Spleen (tissue), 7 donors: ENCODE data around the gene EPHA5.

Source experiments
- POLR2A ChIP-seq, 3 donors: fragments of 450-650 bp; IDR thresholded peaks; one replicate each; pipeline ENCODE4 v1.5.1; 2017; ENCODE audit warnings: antibody characterized with exemption in 3 of 3, mild to moderate bottlenecking in 1 of 3
- POLR2AphosphoS5 ChIP-seq, 3 donors: sonication (generic); formaldehyde crosslinking; IDR thresholded peaks; one replicate each; pipeline ENCODE4 v1.5.1; 2017; ENCODE audit warnings: antibody characterized with exemption in 3 of 3
- TF ChIP-seq, protein P1 (sequence below), 11 experiments: fragments of 200-600 bp in 7 of 11; fragments of 450-650 bp in 4 of 11; sonication (generic) in 4 of 11; IDR thresholded peaks in 8 of 11; conservative IDR thresholded peaks in 3 of 11; 1 replicate in 7 of 11; 2 replicates in 4 of 11; pipeline versions ENCODE4 v1.4.0 to v1.8.0; 2016 to 2021; ENCODE audit warnings: antibody characterized with exemption in 11 of 11, inconsistent platforms in 4 of 11, mild to moderate bottlenecking in 1 of 11
- donor health status: DM: no; HTN: no; CAD: no; lungs with moderate emphysema.
- donor health status: DM: no; HTN: no; CAD: no.
- donor health status: DM: no; HTN: no; CAD: no.

DNA sequence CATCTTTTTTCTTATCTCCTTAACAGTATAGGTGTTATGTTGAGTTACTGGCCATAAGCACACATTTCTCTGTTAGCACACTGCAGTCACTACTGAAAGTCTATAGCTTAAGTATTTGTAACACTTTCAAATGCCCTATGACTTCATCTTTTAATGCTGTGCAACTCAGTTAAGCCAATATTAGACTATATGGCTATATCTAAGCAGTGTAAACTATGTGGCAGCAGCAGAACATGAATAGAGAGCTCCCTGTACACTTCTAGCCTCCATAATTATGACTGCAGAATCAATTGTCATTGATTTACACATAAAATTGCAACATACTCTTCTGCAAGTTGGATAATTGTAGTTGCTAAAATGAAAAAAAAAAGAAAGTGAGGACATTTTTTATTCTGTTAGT is 250.3 kb downstream of the EPHA5 start:
- TF ChIP-seq POLR2A (IDR thresholded peaks at IDR 0.05) (no peak), POLR2AphosphoS5 (IDR thresholded peaks at IDR 0.05) (no peak)
- TF ChIP-seq, protein P1, sequence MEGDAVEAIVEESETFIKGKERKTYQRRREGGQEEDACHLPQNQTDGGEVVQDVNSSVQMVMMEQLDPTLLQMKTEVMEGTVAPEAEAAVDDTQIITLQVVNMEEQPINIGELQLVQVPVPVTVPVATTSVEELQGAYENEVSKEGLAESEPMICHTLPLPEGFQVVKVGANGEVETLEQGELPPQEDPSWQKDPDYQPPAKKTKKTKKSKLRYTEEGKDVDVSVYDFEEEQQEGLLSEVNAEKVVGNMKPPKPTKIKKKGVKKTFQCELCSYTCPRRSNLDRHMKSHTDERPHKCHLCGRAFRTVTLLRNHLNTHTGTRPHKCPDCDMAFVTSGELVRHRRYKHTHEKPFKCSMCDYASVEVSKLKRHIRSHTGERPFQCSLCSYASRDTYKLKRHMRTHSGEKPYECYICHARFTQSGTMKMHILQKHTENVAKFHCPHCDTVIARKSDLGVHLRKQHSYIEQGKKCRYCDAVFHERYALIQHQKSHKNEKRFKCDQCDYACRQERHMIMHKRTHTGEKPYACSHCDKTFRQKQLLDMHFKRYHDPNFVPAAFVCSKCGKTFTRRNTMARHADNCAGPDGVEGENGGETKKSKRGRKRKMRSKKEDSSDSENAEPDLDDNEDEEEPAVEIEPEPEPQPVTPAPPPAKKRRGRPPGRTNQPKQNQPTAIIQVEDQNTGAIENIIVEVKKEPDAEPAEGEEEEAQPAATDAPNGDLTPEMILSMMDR (IDR thresholded peaks at IDR 0.05 in 8 of 11, conservative IDR thresholded peaks at IDR 0.05 in 3 of 11), result no peak
